HG03342 (cell line): Measurements from ENCODE around the gene PKHD1.
"Not testable (repeated sequence)": the region's sequence is repeated elsewhere in the genome, so short reads cannot be mapped to it uniquely, and the experiment has no call there.

ENCODE experiments used
- ATAC-seq: cut with Tn5 transposase; IDR thresholded peaks from one replicate; pipeline ENCODE4 v1.9.1; 2021; ENCODE audit warnings: mild to moderate bottlenecking, moderate library complexity; ENCODE audit not compliant: unreplicated experiment

The PKHD1 gene

DNA sequence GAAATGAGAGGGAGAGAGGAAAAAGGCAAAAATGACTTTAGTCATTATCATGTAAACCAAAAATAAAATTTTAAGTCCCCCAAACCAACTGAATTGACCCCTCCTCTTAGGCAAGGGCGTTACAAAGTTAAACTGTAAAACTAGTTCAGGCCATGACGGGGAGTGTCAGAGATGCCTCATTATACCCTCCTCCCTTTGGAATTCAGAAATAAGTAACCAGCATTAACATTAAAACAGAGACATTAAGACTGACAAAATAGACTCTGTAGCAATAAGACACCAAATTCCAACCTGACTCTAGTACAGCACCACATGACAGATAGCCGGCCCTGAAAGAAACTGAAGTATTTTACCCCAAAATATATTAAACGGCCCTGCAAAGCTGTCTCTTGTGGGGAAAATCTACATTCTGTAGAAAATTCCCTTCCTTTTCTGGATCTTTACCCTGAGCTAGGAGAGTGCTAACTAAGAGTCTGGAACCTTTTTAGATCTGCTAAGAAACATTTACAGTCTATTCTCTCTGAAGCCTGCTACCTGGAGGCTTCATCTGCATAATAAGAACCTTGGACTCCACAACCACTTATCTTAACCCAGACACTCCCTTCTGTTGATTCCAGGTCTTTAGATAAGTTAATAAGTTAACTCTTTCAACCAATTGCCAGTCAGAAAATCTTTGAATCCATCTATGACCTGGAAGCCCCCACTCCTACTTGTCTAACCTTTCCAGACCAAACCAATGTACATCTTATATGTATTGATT lies 150.7 kb downstream of the PKHD1 start:
- ATAC-seq = no peak

DNA sequence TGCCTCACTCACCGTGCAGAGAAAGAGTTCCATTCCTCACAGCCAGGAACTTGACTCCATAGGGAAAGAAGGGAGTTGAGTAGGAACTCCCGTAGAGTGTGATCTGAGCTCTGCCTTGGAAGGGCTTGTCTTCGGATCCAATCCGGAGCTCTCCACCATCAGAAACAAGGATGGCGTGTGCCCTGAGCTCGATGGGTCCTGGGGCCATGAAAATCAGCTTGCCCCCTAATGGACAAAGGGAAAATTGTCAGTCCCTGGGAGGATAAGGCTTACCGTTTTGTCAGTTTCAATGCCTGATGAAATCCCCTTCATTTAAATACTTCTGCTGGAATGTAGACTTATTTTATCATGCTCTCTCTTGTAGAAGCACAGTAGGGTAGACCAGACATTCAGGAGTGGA lies 153.3 kb downstream of the PKHD1 start:
- ATAC-seq = peak; percentile 58

GRCh38 chr6:51932956-51933355 lies 154.5 kb downstream of the PKHD1 start:
- no peak for ATAC-seq

DNA sequence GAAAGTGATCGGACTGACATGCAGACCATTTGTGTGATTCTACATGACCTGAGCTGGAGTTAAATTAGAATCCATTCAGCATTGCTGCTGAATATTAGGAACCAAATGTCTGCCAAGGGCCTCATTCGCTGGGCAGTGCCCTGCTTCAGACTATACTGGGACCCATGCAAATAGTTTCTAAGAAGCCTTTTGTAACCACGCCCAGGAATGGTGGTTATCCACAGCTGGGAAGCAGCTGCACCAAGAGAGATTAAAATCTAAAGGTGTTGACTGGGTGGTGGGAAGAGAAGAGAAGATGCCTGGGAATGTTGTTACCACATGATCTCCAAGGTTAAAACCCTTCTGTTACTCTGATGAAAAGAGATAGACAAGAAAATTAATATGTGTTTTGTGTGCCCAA lies 156.8 kb downstream of the PKHD1 start:
- ATAC-seq = no peak

- no peak for ATAC-seq
Observed at GRCh38 chr6:51929934-51930574, 157.4 kb downstream of the PKHD1 start.

- peak; percentile 65 for ATAC-seq
Observed at GRCh38 chr6:51928320-51928719, 159.1 kb downstream of the PKHD1 start.

DNA sequence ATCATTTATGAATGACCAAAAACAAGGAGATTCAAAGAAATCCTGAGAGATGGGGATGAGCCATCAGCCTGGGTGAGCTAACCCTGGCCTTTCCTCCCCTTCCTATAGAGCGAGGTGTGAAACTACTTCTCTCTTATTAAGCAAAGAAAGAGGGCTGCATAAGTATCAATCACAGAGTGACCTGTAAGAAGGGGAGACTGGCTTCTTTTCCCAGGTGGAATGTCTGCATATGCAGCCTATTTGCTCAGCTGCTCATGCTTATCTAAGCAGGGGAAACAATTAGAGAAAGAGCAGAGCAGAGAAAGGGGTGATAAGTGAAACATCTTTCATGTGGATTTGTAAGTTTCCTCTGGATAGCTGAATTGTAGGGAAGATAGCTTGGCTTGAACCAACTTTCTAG lies 160.0 kb downstream of the PKHD1 start:
- ATAC-seq = no peak

- no peak for ATAC-seq
Observed at GRCh38 chr6:51926125-51926524, 161.3 kb downstream of the PKHD1 start.

- ATAC-seq = not testable (repeated sequence)
Observed at GRCh38 chr6:51922479-51922878, 164.9 kb downstream of the PKHD1 start.

DNA sequence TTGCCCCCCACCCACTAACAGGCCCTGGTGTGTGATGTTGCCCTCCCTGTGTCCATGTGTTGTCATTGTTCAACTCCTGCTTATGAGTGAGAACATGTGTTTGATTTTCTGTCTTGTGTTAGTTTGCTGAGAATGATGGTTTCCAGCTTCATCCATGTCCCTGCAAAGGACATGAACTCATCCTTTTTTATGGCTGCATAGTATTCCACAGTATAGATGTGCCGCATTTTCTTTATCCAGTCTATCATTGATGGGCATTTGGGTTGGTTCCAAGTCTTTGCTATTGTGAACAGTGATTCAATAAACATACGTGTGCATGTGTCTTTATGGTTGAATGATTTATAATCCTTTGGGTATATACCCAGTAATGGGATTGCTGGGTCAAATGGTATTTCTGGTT lies 169.1 kb downstream of the PKHD1 start:
- ATAC-seq = not testable (repeated sequence)

- no peak for ATAC-seq
Observed at GRCh38 chr6:51915098-51915497, 172.3 kb downstream of the PKHD1 start.

- ATAC-seq = no peak
Observed at GRCh38 chr6:51913265-51913664, 174.1 kb downstream of the PKHD1 start.

GRCh38 chr6:51910851-51911250 lies 176.6 kb downstream of the PKHD1 start:
- no peak for ATAC-seq

DNA sequence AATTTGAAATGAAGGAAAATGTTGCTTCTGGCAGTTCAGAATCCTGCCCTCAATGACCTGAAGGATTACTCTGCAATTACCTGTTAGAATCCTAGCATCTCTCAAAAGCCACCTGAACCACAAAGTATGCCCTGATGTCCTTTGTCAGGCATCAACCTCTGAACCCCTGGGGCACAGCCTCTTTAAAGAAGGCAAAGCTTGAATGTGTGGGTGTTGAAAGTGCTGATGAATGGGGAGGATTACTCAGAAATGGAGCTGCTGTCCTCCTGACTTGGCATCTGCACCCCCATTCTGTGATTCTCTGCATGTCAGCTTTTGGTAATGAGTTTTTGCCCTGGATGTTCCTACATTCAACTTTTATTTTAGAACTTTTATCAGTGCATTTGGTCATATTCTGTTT lies 179.2 kb downstream of the PKHD1 start:
- no peak for ATAC-seq

DNA sequence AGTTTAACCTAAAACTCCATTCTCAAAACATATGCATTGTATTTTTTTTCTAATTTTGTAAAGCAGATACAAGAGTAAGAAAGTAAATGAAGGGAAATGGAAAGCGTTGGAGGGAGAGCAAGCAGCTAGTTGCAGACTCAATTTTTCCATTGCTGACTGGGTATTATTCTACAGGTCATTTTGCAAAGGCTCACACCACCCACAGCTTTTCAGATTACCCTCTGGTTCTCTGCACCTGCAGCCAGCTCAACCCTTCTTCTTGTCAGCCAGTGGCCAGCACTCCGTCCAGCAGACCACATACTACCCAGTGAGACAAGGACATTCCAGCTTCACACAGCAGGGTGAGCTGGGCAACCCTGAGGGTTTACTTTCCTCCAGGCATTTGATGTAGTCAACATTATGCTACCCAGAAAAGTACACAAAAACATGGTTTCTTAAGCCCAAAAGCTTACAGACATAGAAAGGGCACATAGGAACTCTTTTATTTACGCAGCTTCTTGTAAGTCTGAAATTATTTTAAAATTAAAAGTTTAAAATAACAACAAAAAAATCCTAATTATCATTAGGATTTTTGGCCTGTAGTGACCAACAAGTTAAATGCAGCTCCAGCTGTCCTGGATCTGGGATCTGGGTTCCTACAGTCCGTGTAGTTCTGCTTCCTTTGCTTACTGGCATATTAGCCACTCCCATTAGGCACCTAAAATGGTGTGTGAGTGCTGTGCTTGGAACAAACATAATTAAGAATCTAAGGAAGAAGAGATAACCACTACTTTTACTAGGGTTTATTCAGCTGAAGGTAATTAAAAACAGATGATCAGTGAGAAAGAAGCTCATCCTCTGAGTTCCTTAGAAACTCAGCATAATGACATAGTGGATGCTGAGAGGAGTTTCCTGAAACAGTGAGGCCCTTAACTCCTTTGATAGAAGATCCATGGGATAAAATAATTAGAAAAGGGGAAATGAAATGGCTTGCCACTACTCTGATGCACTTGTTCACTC lies 185.3 kb downstream of the PKHD1 start:
- no peak for ATAC-seq

DNA sequence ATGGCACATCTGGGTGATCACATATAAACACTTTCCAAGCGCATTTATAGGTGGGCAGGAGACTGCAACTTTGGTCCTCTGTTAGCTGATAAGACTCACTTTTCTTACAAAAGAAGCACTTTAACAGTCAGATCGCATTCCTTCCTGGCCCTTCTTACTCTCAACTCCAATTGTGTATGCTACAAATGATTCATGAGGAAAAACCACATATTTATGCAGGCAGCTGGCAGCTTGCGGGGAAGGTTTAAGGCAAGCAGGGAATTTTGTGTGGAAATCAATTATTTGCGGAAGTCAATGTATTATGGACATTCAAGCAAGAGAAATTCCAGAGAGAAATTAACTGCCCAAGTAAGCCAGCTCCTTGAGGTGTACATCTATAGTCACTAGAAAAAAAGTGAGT lies 194.0 kb downstream of the PKHD1 start:
- no peak for ATAC-seq

GRCh38 chr6:51892750-51893149 lies 194.7 kb downstream of the PKHD1 start:
- no peak for ATAC-seq

- no peak for ATAC-seq
Observed at GRCh38 chr6:51892339-51892738, 195.1 kb downstream of the PKHD1 start.

GRCh38 chr6:51891784-51892183 lies 195.6 kb downstream of the PKHD1 start:
- no peak for ATAC-seq

DNA sequence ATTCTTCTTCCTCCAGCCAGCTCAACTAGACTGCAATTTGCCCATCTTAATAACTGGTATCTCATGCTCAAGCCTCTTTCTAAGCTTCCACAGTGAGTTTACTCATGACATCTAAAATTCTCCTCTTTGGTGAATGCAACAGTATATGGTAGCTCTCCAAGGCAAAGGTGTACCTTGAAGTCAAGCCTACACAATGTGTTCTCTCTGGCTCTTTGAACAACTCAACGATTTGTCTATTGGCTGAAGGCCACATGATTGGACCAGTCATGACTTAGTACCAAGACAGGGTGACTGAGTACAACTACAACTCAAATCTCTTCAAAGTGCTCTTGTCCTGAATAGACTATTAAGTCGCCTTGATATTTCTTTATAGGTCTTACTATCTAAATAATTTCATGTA lies 199.6 kb downstream of the PKHD1 start:
- no peak for ATAC-seq

- ATAC-seq = no peak
Observed at GRCh38 chr6:51885957-51886356, 201.5 kb downstream of the PKHD1 start.
